GM20000 (cell line): ENCODE measurements around the gene BCL10.

ENCODE experiments used
- DNase-seq: peaks from one replicate; pipeline ENCODE4 v3.0.0; 2012; ENCODE audit warnings: low spot score
- CTCF ChIP-seq: IDR thresholded peaks from 2 replicates; pipeline ENCODE4 v1.5.1; 2012; ENCODE audit warnings: mild to moderate bottlenecking, control low read depth; ENCODE audit errors: extremely low read depth, missing control alignments

Gene BCL10

GRCh38 chr1:85278853-85279314 lies 2.5 kb upstream of the BCL10 start:
- DNase-seq: peak; percentile 43
- TF ChIP-seq CTCF: no peak

GRCh38 chr1:85277802-85278201 lies 1.4 kb upstream of the BCL10 start:
- DNase-seq: no peak
- TF ChIP-seq CTCF: no peak

GRCh38 chr1:85276978-85277639 lies 677 bp upstream of the BCL10 start:
- no peak for DNase-seq
- TF ChIP-seq CTCF: no peak

GRCh38 chr1:85275701-85276214 lies 674 bp downstream of the BCL10 start:
- DNase-seq: peak; percentile 41

GRCh38 chr1:85274969-85275453 lies 1.4 kb downstream of the BCL10 start:
- no peak for DNase-seq
- no peak for TF ChIP-seq CTCF

More at GRCh38 chr1:85275701-85276214, 674 bp downstream of the BCL10 start:
- TF ChIP-seq CTCF: no peak

- no peak for TF ChIP-seq CTCF
- DNase-seq: no peak
Observed at GRCh38 chr1:85273397-85273796, 3.0 kb downstream of the BCL10 start.

- TF ChIP-seq CTCF: no peak
- DNase-seq: no peak
Observed at GRCh38 chr1:85268801-85269585, 7.4 kb downstream of the BCL10 start.
